SK-N-SH (cell line): ENCODE results near the gene MYO18B. TPM values are rescaled to one million over a fixed set of nuclear protein-coding genes. Genes with fewer than 3 reads are reported as not detected.

Experiments
- CTCF ChIA-PET: fragments of 300-600, 350-600 bp; formaldehyde crosslinking; extraction: SDS; loops from one replicate; lab custom pipeline; 2021; lab: Yijun Ruan, JAX
- POLR2A ChIA-PET: fragments of 350-600 bp; sonication (Branson Sonifier 250); formaldehyde crosslinking; extraction: SDS; loops from one replicate; lab custom pipeline; 2020; ENCODE audit warnings: antibody characterized with exemption, inconsistent platforms; lab: Yijun Ruan, JAX
- DNase-seq: peaks from one replicate; pipeline ENCODE4 v3.0.0; 2012
- H2AFZ ChIP-seq: fragments of 200-600 bp; sonication (generic); 2 replicates; pipeline ENCODE4 v1.8.1; 2016; ENCODE audit warnings: antibody characterized with exemption, mild to moderate bottlenecking, low read depth
- H3F3A ChIP-seq: fragments of 200-600 bp; sonication (generic); replicated peaks from 2 replicates; pipeline ENCODE3; 2016; ENCODE audit warnings: antibody characterized with exemption, mild to moderate bottlenecking; ENCODE audit not compliant: insufficient read depth
- H3K27ac ChIP-seq, 2 experiments: fragments of 200-500 bp in 1 of 2; fragments of 200-600 bp in 1 of 2; sonication (Bioruptor generic) in 1 of 2; sonication (generic), shearing (Covaris generic) in 1 of 2; 2 replicates each; pipeline versions ENCODE4 v1.5.1 to v1.6.1; 2014 to 2016; ENCODE audit warnings: low read depth in 2 of 2, inconsistent platforms in 1 of 2, low read length in 1 of 2, mild to moderate bottlenecking in 1 of 2, mixed read lengths in 1 of 2
- H3K27me3 ChIP-seq: fragments of 200-600 bp; sonication (generic), shearing (Covaris generic); 2 replicates; pipeline ENCODE4 v1.6.1; 2016; ENCODE audit warnings: mixed run types; ENCODE audit not compliant: insufficient read depth
- H3K36me3 ChIP-seq, 2 experiments: fragments of 200-500 bp in 1 of 2; fragments of 200-600 bp in 1 of 2; sonication (Bioruptor generic) in 1 of 2; sonication (generic) in 1 of 2; replicated peaks in 1 of 2; 2 replicates each; pipeline versions ENCODE3 to v1.5.1; 2014 to 2016; ENCODE audit warnings: low read length in 1 of 2, mild to moderate bottlenecking in 1 of 2; ENCODE audit not compliant: insufficient read depth in 2 of 2, control insufficient read depth in 1 of 2
- H3K4me1 ChIP-seq, 2 experiments: fragments of 200-500 bp in 1 of 2; fragments of 200-600 bp in 1 of 2; sonication (Bioruptor generic) in 1 of 2; sonication (generic), shearing (Covaris generic) in 1 of 2; 2 replicates each; pipeline versions ENCODE4 v1.5.1 to v1.6.1; 2014 to 2016; ENCODE audit warnings: low read depth in 1 of 2, low read length in 1 of 2, mixed run types in 1 of 2; ENCODE audit not compliant: insufficient read depth in 2 of 2, control insufficient read depth in 1 of 2
- H3K4me2 ChIP-seq: fragments of 200-600 bp; sonication (generic), shearing (Covaris generic); 2 replicates; pipeline ENCODE4 v1.6.1; 2017; ENCODE audit warnings: mixed run types
- H3K4me3 ChIP-seq, 2 experiments: fragments of 200-500 bp in 1 of 2; fragments of 200-600 bp in 1 of 2; sonication (Bioruptor generic) in 1 of 2; sonication (generic), shearing (Covaris generic) in 1 of 2; 2 replicates each; pipeline versions ENCODE4 v1.5.1 to v1.8.1; 2014 to 2016; ENCODE audit warnings: low read depth in 2 of 2, inconsistent platforms in 1 of 2, low read length in 1 of 2, mild to moderate bottlenecking in 1 of 2, mixed read lengths in 1 of 2, moderate library complexity in 1 of 2
- H3K79me2 ChIP-seq: fragments of 200-600 bp; sonication (generic); 2 replicates; pipeline ENCODE4 v1.8.1; 2017; ENCODE audit warnings: mild to moderate bottlenecking; ENCODE audit not compliant: insufficient read depth
- H3K9ac ChIP-seq: fragments of 200-600 bp; sonication (generic); 2 replicates; pipeline ENCODE4 v1.6.1; 2017; ENCODE audit warnings: mixed run types
- H3K9me2 ChIP-seq: fragments of 200-600 bp; sonication (generic); 2 replicates; pipeline ENCODE4 v1.6.1; 2017; ENCODE audit warnings: mixed run types
- H3K9me3 ChIP-seq: fragments of 200-600 bp; sonication (generic); 2 replicates; pipeline ENCODE4 v1.6.1; 2017; ENCODE audit warnings: mixed run types, mild to moderate bottlenecking, moderate library complexity
- H4K20me1 ChIP-seq: fragments of 200-600 bp; sonication (generic); 2 replicates; pipeline ENCODE4 v1.6.1; 2017; ENCODE audit warnings: mild to moderate bottlenecking, mixed run types; ENCODE audit not compliant: insufficient read depth
- FOXJ3 ChIP-seq: sonication (generic); formaldehyde crosslinking; IDR thresholded peaks from 2 replicates; pipeline ENCODE4 v1.5.1; 2020; ENCODE audit warnings: mild to moderate bottlenecking, missing genetic modification reagents
- FOXM1 ChIP-seq: IDR thresholded peaks from 2 replicates; pipeline ENCODE4 v1.4.0; 2012; ENCODE audit warnings: low read depth, mild to moderate bottlenecking
- GABPA ChIP-seq: IDR thresholded peaks from 2 replicates; pipeline ENCODE4 v1.4.0; 2012; ENCODE audit warnings: low read depth, mild to moderate bottlenecking
- IRF3 ChIP-seq: fragments of 150-350 bp; IDR thresholded peaks from 2 replicates; pipeline ENCODE4 v1.6.1; 2016; ENCODE audit warnings: mild to moderate bottlenecking, low read depth, low read length
- JUND ChIP-seq: IDR thresholded peaks from 2 replicates; pipeline ENCODE4 v1.4.0; 2012
- MAX ChIP-seq: IDR thresholded peaks from 2 replicates; pipeline ENCODE4 v1.4.0; 2012; ENCODE audit warnings: low read depth
- MXI1 ChIP-seq: IDR thresholded peaks from 2 replicates; pipeline ENCODE4 v1.6.1; 2012; ENCODE audit warnings: mild to moderate bottlenecking, low read depth, low read length, improper control_type of control experiment
- NFIC ChIP-seq: IDR thresholded peaks from 2 replicates; pipeline ENCODE4 v1.4.0; 2012; ENCODE audit warnings: borderline replicate concordance
- RCOR1 ChIP-seq: fragments of 150-350 bp; IDR thresholded peaks from 2 replicates; pipeline ENCODE4 v1.6.1; 2017; ENCODE audit warnings: antibody characterized with exemption, low read length
- REST ChIP-seq: IDR thresholded peaks from 2 replicates; pipeline ENCODE4 v1.6.1; 2012; ENCODE audit warnings: mild to moderate bottlenecking, low read depth, low read length, moderate library complexity
- RFX5 ChIP-seq: IDR thresholded peaks from 2 replicates; pipeline ENCODE4 v1.6.1; 2012; ENCODE audit warnings: mild to moderate bottlenecking, improper control_type of control experiment, low read length
- RXRA ChIP-seq: IDR thresholded peaks from 2 replicates; pipeline ENCODE4 v1.4.0; 2012; ENCODE audit warnings: low read depth, mild to moderate bottlenecking, borderline replicate concordance
- TEAD4 ChIP-seq: IDR thresholded peaks from 2 replicates; pipeline ENCODE4 v1.4.0; 2012; ENCODE audit warnings: mild to moderate bottlenecking, borderline replicate concordance; ENCODE audit not compliant: insufficient read depth
- USF1 ChIP-seq: IDR thresholded peaks from 2 replicates; pipeline ENCODE4 v1.4.0; 2012; ENCODE audit warnings: low read depth, borderline replicate concordance
- ZBTB33 ChIP-seq: IDR thresholded peaks from 2 replicates; pipeline ENCODE4 v1.4.0; 2012; ENCODE audit warnings: low read depth, borderline replicate concordance
- WGBS: methylation state at CpG from one replicate; pipeline ENCODE4 v1.1.6; 2017; ENCODE audit warnings: low lambda C conversion rate; 5-methylcytosine and 5-hydroxymethylcytosine counted together
- polyA plus RNA-seq, 3 experiments: library from polyadenylated mRNA; depleted of rRNA; stranded (reverse); fragments of >200 nt; gene quantifications; 2 replicates each; pipeline ENCODE4 v1.2.3, GENCODE V29; 2012

MYO18B gene
- polyA plus RNA-seq, 1 of the 3 experiments (the other 2 are of a cell fraction), result 0.05 TPM

- no peak overlapping the region for H3K9ac ChIP-seq
- H3K9me3 ChIP-seq, result no peaks in the 10 kb centered on the region
- CTCF ChIA-PET, result no interaction called here
- no peaks in the 10 kb centered on the region for H3F3A ChIP-seq
- H3K79me2 ChIP-seq, result no peaks in the 10 kb centered on the region
- H3K9me2 ChIP-seq, result no peaks in the 10 kb centered on the region
- H3K36me3 ChIP-seq, result no peaks in the 10 kb centered on the region
- no peak overlapping the region for H3K27ac ChIP-seq
- H2AFZ ChIP-seq, result no peak overlapping the region
- no peak overlapping the region for H3K4me2 ChIP-seq
- H3K27me3 ChIP-seq, result no peaks in the 10 kb centered on the region
- H4K20me1 ChIP-seq, result no peaks in the 10 kb centered on the region
- 69% methylated on average over 21 of the region's 23 CpGs for WGBS
- DNase-seq, result no peak
- H3K4me3 ChIP-seq, result no peak overlapping the region
- POLR2A ChIA-PET, result no interaction called here
- TF ChIP-seq RXRA (no peak), IRF3 (no peak), TEAD4 (no peak), FOXJ3 (CRISPR knock-in tag) (no peak), REST (no peak), MXI1 (no peak), FOXM1 (no peak), ZBTB33 (no peak), USF1 (no peak), GABPA (no peak), JUND (no peak), RFX5 (no peak), NFIC (no peak), MAX (no peak), RCOR1 (no peak)
- peaks cover 0 to 4% of the 10 kb centered on the region in 2 experiments; a peak in 1 of 4 replicates for H3K4me1 ChIP-seq
Observed at GRCh38 chr22:26027341-26027740, 285.4 kb downstream of the MYO18B start.
